ENCODE measurements around the gene NOXO1. TPM values are rescaled to one million over a fixed set of nuclear protein-coding genes. Genes with fewer than 3 reads are reported as not detected.

NOXO1 gene
- total and polyA plus RNA-seq, 4 donors, result 0.28 to 7.3 (median 3.2) TPM

DNA sequence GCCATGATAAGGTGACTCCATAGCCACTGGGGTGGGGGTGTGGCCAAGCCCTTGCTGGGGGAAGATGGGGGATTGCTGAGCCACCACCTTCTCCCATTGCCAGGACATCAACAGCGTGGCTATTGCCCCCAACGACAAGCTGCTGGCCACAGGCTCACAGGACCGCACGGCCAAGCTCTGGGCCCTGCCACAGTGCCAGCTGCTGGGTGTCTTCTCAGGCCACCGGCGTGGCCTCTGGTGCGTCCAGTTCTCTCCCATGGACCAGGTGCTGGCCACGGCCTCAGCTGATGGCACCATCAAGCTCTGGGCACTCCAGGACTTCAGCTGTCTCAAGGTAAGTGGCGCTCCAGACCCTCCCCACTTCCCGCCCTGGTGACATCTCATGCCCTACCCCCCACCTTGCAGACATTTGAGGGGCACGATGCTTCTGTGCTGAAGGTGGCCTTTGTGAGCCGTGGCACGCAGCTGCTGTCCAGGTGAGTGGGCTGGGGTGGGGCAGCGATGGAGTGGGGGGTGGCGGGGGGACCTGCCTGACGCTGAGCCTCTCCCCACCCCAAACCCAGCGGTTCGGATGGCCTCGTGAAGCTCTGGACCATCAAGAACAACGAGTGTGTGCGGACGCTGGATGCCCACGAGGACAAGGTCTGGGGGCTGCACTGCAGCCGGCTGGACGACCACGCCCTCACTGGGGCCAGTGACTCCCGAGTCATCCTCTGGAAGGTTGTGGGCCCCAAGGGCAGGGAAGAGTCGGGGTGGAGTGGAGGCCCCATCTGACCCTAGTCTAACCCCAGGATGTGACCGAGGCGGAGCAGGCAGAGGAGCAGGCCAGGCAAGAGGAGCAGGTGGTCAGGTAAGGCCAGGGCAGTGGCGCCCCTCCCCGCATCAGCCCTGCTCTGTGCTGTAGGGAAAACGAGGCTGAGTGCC lies 4.1 kb downstream of the NOXO1 start:
- Histone ChIP-seq H3K9me3 (ENCODE audit: control insufficient read depth in 4 of 4, insufficient read depth in 3 of 4, low read length in 3 of 4) (peaks cover 0 to 24% (median 0%) of the 10 kb centered on the region in 4 donors), H3K36me3 (ENCODE audit: control insufficient read depth in 4 of 4, insufficient read depth in 4 of 4, low read length in 4 of 4) (peaks cover 0 to 47% (median 20%) of the 10 kb centered on the region in 4 donors), H3K27ac (ENCODE audit: low read depth in 1 of 2, low read length in 1 of 2) (no peak overlapping the region), H3K4me1 (ENCODE audit: control insufficient read depth in 5 of 5, insufficient read depth in 5 of 5, low read length in 5 of 5) (peaks cover 0 to 11% (median 7%) of the 10 kb centered on the region in 5 donors), H3K9ac (ENCODE audit: insufficient read depth in 1 of 2, low read length in 2 of 2) (no peak overlapping the region), H3K27me3 (ENCODE audit: control insufficient read depth in 3 of 3, insufficient read depth in 3 of 3, low read length in 2 of 3) (peaks cover 0 to 37% (median 23%) of the 10 kb centered on the region in 3 donors), H3K4me3 (no peak overlapping the region)
- TF ChIP-seq, protein P1, sequence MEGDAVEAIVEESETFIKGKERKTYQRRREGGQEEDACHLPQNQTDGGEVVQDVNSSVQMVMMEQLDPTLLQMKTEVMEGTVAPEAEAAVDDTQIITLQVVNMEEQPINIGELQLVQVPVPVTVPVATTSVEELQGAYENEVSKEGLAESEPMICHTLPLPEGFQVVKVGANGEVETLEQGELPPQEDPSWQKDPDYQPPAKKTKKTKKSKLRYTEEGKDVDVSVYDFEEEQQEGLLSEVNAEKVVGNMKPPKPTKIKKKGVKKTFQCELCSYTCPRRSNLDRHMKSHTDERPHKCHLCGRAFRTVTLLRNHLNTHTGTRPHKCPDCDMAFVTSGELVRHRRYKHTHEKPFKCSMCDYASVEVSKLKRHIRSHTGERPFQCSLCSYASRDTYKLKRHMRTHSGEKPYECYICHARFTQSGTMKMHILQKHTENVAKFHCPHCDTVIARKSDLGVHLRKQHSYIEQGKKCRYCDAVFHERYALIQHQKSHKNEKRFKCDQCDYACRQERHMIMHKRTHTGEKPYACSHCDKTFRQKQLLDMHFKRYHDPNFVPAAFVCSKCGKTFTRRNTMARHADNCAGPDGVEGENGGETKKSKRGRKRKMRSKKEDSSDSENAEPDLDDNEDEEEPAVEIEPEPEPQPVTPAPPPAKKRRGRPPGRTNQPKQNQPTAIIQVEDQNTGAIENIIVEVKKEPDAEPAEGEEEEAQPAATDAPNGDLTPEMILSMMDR (IDR thresholded peaks at IDR 0.05; ENCODE audit: control extremely low read depth, extremely low read depth), result no peak
- DNase-seq, result no peak
- WGBS, 2 donors, result 94 to 96% methylated on average over 33 of the region's 33 CpGs
- no peak for ATAC-seq (ENCODE audit: insufficient read depth, low FRiP score)

DNA sequence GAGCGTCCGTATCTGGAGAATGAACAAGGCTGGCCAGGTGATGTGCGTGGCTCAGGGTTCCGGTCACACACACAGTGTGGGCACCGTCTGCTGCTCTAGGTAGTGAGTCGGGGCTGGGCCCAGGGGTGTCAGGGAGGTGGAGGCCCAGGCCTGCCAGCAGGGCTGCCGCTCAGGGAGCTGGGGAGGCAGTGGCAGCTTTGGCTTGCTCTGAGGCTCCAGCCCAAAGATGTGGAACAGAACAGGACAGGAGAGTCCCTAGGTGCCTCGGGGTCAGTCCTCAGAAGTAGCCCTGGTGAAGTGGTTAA lies 5.1 kb downstream of the NOXO1 start:
- Histone ChIP-seq H3K27ac (ENCODE audit: low read depth in 1 of 2, low read length in 1 of 2) (no peak overlapping the region), H3K4me3 (no peak overlapping the region), H3K27me3 (ENCODE audit: control insufficient read depth in 3 of 3, insufficient read depth in 3 of 3, low read length in 2 of 3) (peaks cover 0 to 27% (median 12%) of the 10 kb centered on the region in 3 donors), H3K9ac (ENCODE audit: insufficient read depth in 1 of 2, low read length in 2 of 2) (no peak overlapping the region), H3K9me3 (ENCODE audit: control insufficient read depth in 4 of 4, insufficient read depth in 3 of 4, low read length in 3 of 4) (peaks cover 0 to 24% (median 0%) of the 10 kb centered on the region in 4 donors), H3K4me1 (ENCODE audit: control insufficient read depth in 5 of 5, insufficient read depth in 5 of 5, low read length in 5 of 5) (peaks cover 0 to 11% (median 7%) of the 10 kb centered on the region in 5 donors), H3K36me3 (ENCODE audit: control insufficient read depth in 4 of 4, insufficient read depth in 4 of 4, low read length in 4 of 4) (peaks cover 0 to 47% (median 20%) of the 10 kb centered on the region in 4 donors)
- TF ChIP-seq, protein P1 (IDR thresholded peaks at IDR 0.05; ENCODE audit: control extremely low read depth, extremely low read depth), result no peak
- no peak for DNase-seq
- no peak for ATAC-seq (ENCODE audit: insufficient read depth, low FRiP score)
- 94% methylated on average over 7 to 8 of the region's 8 CpGs for WGBS, 2 donors

DNA sequence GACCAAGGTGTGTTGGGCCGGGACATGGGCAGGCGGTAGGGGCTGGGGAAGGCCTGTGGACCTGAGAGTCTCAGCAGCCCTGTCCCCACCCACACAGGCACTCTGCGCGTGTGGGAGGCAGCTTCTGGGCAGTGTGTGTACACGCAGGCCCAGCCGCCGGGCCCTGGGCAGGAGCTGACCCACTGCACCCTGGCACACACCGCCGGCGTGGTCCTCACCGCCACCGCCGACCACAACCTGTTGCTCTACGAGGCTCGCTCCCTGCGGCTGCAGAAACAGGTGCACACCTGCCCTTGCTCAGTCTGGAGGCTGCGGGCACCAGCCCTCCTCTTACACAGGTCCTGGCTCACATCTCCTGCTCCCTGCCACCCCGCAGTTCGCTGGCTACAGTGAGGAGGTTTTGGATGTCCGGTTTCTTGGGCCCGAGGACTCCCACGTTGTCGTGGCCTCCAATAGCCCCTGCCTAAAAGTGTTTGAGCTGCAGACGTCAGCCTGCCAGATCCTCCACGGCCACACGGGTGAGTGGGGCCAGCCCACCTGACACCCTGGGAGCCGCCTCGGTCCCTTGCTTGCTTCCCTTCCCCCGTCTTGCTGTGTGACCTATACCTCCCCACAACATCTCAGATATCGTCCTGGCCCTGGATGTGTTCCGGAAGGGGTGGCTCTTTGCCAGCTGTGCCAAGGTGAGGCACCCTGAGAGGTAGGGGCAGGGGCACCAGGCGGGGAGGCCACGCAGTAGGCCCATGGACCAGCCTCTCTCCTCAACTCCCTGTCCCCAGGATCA lies 5.6 kb downstream of the NOXO1 start:
- 94 to 96% methylated on average over 33 of the region's 33 CpGs for WGBS, 2 donors
- Histone ChIP-seq H3K9me3 (ENCODE audit: control insufficient read depth in 4 of 4, insufficient read depth in 3 of 4, low read length in 3 of 4) (peaks cover 0 to 24% (median 0%) of the 10 kb centered on the region in 4 donors), H3K9ac (ENCODE audit: insufficient read depth in 1 of 2, low read length in 2 of 2) (no peak overlapping the region), H3K4me3 (no peak overlapping the region), H3K4me1 (ENCODE audit: control insufficient read depth in 5 of 5, insufficient read depth in 5 of 5, low read length in 5 of 5) (peaks cover 0 to 14% (median 7%) of the 10 kb centered on the region in 5 donors), H3K27ac (ENCODE audit: low read depth in 1 of 2, low read length in 1 of 2) (no peak overlapping the region), H3K36me3 (ENCODE audit: control insufficient read depth in 4 of 4, insufficient read depth in 4 of 4, low read length in 4 of 4) (peaks cover 0 to 47% (median 20%) of the 10 kb centered on the region in 4 donors), H3K27me3 (ENCODE audit: control insufficient read depth in 3 of 3, insufficient read depth in 3 of 3, low read length in 2 of 3) (peaks cover 0 to 21% (median 7%) of the 10 kb centered on the region in 3 donors)
- ATAC-seq (ENCODE audit: insufficient read depth, low FRiP score), result no peak
- TF ChIP-seq, protein P1 (IDR thresholded peaks at IDR 0.05; ENCODE audit: control extremely low read depth, extremely low read depth), result no peak
- DNase-seq, result no peak

Data from lung (tissue), 12 donors.